Measurements from ENCODE around the gene PSMA1. TPM values are rescaled to one million over a fixed set of nuclear protein-coding genes. Genes with fewer than 3 reads are reported as not detected.
"Not testable (repeated sequence)": the region's sequence is repeated elsewhere in the genome, so short reads cannot be mapped to it uniquely, and the experiment has no call there.

Gene PSMA1
- polyA plus RNA-seq (2011; rRNA removed) (317 and 370 TPM in 2 replicates), polyA plus RNA-seq (2017; fragmentation: RNase III; extraction: RNeasy Plus Mini Kit Qiagen cat#74134 plus additional on column Dnase treatment) (299 to 322 TPM (median 304 TPM) in 3 replicates), polyA minus RNA-seq (2011; rRNA and poly(A)+ RNA removed) (82.5 and 89.6 TPM in 2 replicates)
- polyA plus RNA-seq (2012; cell fraction: cytosol; rRNA removed): 161 and 163 TPM in 2 replicates
- polyA plus RNA-seq (2012; cell fraction: nucleus; rRNA removed): 141 and 227 TPM in 2 replicates

- ChIA-PET CTCF (interaction anchor here (0.6 to 1.1 kb wide), 4 partner anchors 16 to 387 kb away, joined by 3 to 4 read pairs (median 3); partner anchors contain the start of gene PDE3B), POLR2A (interaction anchor here (0.9 to 2.2 kb wide), 5 partner anchors 20 to 372 kb away, joined by 3 to 12 read pairs (median 7); partner anchors contain the start of genes COPB1 and CYP2R1)
- H3K9me3 ChIP-seq: no peaks in the 10 kb centered on the region
- FAIRE-seq (no peak), DNase-seq (ENCODE audit: low read depth in 1 of 2, low spot score in 1 of 2) (peak; percentile 91 to 97), ATAC-seq (peak; percentile 95 to 97)
- peak within 1 kb of the TSS; percentile 64 for H3K4me3 ChIP-seq
- peak within 1 kb of the TSS; percentile 81 for H3K4me2 ChIP-seq
- peak within 1 kb of the TSS; percentile 85 to 96 for H3K27ac ChIP-seq
- TF ChIP-seq PHF8 (IDR thresholded peaks at IDR 0.05; ENCODE audit: borderline replicate concordance, low read depth) (peak; percentile 99), HOXB13 (CRISPR knock-in tag; IDR thresholded peaks at IDR 0.05; ENCODE audit: low read depth) (0 out of 2 replicates have a peak, but pooled peaks have one; percentile 32), E2F6 (IDR thresholded peaks at IDR 0.05; ENCODE audit: borderline replicate concordance, low read depth) (peak; percentile 86), ATOH8 (CRISPR knock-in tag; IDR thresholded peaks at IDR 0.05; ENCODE audit: low read depth) (0 out of 2 replicates have a peak, but pooled peaks have one; percentile 70), SMC3 (IDR thresholded peaks at IDR 0.05) (0 out of 3 replicates have a peak, but pooled peaks have one; percentile 20), RAD21 (conservative IDR thresholded peaks at IDR 0.05 in 1 of 2, IDR thresholded peaks at IDR 0.05 in 1 of 2) (peak; percentile 7 to 23; a peak in 1 of 5 replicates), CEBPB (IDR thresholded peaks at IDR 0.05) (peak; percentile 81 to 96), HOXB5 (CRISPR knock-in tag; IDR thresholded peaks at IDR 0.05) (0 out of 2 replicates have a peak, but pooled peaks have one; percentile 28), NFE2L2 (conservative IDR thresholded peaks at IDR 0.05; ENCODE audit: low read length) (no peak), BCL3 (IDR thresholded peaks at IDR 0.05) (0 out of 3 replicates have a peak, but pooled peaks have one; percentile 54), MAX (IDR thresholded peaks at IDR 0.05) (peak; percentile 94), HMGXB4 (CRISPR knock-in tag; IDR thresholded peaks at IDR 0.05; ENCODE audit: borderline replicate concordance) (0 out of 2 replicates have a peak, but pooled peaks have one; percentile 87), EP300 (IDR thresholded peaks at IDR 0.05) (no peak), JUN (IDR thresholded peaks at IDR 0.05) (peak in 1 of 2 experiments; percentile 88; a peak in 4 of 5 replicates), MAZ (IDR thresholded peaks at IDR 0.05; ENCODE audit: borderline replicate concordance, low read depth, low read length) (no peak), KDM5A (IDR thresholded peaks at IDR 0.05) (peak; percentile 75), MYC (IDR thresholded peaks at IDR 0.05; ENCODE audit: borderline replicate concordance, low read length) (peak; percentile 49; the same call in 1 of the 2 replicates), POLR2A (IDR thresholded peaks at IDR 0.05; ENCODE audit: low read length) (peak; percentile 48), MAFK (IDR thresholded peaks at IDR 0.05; ENCODE audit: partially characterized antibody) (peak; percentile 45), CHD2 (IDR thresholded peaks at IDR 0.05; ENCODE audit: low read length, partially characterized antibody) (peak; percentile 5), EHMT2 (IDR thresholded peaks at IDR 0.05; ENCODE audit: low read depth) (no peak)
- WGBS (ENCODE audit: missing lambda C conversion rate): under 1% methylated on average over 45 of the region's 56 CpGs
- peaks cover 10% of the 10 kb centered on the region for H3K4me1 ChIP-seq
These were observed at the start of gene PSMA1 for GRCh38 chr11:14519917-14520746. Gene PSMA1 (minus strand): TSS chr11:14520386. CDS start chr11:14520299, 87 bp downstream.

GRCh38 chr11:14569516-14569915 lies 49.3 kb upstream of the PSMA1 start:
- 46% methylated on average over 6 of the region's 6 CpGs for WGBS (ENCODE audit: missing lambda C conversion rate)
- H3K27ac ChIP-seq; CTCF ChIA-PET; H3K4me3 ChIP-seq; H3K4me2 ChIP-seq; FAIRE-seq; POLR2A ChIA-PET; H3K9me3 ChIP-seq; ATAC-seq; H3K4me1 ChIP-seq; DNase-seq (ENCODE audit: low read depth in 1 of 2, low spot score in 1 of 2): not testable (repeated sequence)

Data from A549 (cell line).